GM15510 (cell line): ENCODE measurements around the gene MS4A6E.

Experiments
- POLR2A ChIP-seq: IDR thresholded peaks from 3 replicates; pipeline ENCODE4 v1.6.1; 2011; ENCODE audit warnings: borderline replicate concordance; ENCODE audit not compliant: insufficient read length; ENCODE audit errors: extremely low read depth

Gene MS4A6E

GRCh38 chr11:60321051-60321450 is 6.0 kb upstream of the MS4A6E start:
- TF ChIP-seq POLR2A, result no peak

GRCh38 chr11:60328460-60328859 is 1.4 kb downstream of the MS4A6E start:
- no peak for TF ChIP-seq POLR2A

DNA sequence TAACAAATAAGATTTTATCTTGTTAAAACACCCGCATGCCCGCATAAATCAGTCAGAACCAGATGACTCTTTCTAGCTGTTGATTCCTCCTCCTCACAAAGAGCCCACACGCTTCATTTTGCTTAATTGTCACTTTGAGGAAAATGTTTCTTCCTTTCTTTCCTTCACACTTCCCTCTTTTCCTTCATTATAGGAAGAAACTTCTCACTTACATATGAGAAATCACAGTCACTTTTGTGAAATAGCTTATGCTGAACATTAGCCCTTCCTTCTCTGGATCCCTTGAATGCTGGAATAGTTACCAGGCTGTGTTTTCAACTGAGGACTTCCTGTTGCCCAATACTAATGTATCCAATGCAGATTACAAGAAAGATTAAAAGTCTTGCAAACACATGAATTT is 5.8 kb downstream of the MS4A6E start:
- no peak for TF ChIP-seq POLR2A

GRCh38 chr11:60334005-60334620 is 7.1 kb downstream of the MS4A6E start:
- no peak for TF ChIP-seq POLR2A

DNA sequence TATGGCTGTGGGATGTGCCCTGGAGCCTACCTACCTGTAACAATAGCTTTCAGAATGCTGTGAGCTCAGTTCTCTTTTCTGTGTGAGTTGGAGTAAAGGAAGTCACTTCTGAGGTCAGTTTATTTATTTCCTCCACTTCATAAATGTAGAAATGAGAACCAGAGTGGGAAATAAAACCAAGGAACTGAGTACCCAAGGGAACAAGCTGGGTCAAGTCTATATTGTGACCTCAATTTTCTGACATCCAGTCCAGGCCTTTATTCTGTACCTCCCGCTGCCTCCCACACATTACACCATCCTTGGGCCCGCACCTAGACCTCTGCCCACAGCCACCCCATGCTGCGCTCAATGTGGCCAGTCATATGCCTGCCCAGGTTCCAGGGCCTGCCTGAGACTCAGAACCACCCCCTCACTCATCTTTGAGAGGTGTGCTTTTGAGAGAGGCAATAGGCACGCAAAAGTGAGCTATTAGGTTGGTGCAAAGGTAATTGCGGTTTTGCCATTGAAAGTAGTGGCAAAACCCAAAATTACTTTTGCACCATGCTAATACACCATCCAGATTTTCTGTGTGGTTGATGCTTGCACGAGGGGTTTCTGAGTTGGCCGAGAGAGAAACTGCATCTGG is 9.8 kb downstream of the MS4A6E start:
- TF ChIP-seq POLR2A, result no peak

DNA sequence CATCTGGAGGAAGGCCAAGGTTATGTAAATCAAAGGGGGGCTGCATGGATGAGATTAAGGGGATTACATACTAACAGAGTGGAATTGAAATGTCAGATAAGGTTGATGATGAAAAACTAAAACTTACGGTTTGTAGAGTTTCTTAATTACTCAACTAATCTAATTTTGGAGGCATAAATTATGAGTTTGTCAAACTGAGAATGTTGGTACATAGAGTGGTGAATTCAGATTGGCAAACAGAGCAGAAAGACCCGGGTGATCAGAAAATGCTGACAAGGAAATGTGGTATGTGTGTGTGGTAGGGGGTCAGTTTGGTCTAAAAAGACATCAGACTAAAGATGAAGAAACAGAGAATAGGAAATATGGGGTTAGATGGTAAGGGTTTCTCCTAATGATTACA is 11.0 kb downstream of the MS4A6E start:
- no peak for TF ChIP-seq POLR2A

DNA sequence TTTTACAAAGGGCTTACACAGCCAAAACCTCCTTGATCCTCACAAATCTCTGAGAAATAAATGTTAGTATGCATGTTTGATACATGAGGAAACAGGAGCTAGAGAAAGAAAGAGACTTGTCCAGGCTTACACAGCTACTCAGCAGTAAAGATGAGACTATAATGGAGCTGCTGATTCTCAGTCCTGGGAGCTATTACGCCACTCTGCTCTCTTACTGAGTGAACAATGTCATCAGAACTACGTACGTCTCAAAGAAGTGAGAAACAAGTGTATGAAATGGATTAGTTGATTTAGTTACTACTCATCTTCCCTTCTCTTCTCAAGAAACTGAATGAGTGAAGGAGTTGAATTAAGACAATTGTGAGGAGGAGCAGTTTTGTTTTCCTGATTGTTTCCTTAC is 12.3 kb downstream of the MS4A6E start:
- no peak for TF ChIP-seq POLR2A

GRCh38 chr11:60343094-60343704 is 16.1 kb downstream of the MS4A6E start:
- no peak for TF ChIP-seq POLR2A

DNA sequence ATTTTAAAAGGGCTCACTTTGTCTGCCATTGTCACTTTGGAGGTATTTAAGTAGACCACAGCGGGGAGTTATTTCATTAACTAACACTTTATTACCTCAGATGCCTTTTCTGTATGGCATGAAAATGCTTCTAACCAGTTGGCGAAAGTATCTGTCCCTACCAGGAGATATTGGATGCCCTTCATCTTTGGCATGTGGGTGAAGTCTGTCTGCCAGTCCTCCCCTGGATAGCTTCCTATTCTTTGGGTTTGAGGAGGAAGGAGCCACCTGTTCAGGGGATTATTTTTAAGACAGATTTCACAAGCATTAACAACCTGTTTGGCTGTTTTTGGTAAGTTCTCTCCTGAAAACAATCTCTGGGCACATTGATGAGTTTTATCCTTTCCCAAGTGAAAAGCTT is 17.1 kb downstream of the MS4A6E start:
- TF ChIP-seq POLR2A, result no peak

DNA sequence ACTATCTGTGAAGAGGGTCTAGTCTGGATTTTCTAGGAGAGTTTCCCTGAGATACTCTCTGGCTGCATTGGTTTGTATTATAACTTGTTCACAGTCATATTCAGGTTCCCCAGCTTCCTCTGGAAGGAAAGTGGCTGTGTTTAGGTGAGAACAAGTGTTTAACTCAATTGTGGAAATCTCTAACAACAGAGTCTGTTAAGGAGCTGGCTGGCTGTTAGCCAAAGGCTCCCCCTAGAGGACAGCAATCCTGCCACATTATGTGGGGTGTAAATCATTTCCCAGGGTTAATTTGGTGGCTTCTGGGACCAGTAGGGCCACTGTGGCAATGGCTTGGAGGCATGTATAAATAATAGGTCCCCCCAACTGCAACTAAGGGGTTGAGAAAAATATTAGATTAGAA is 18.4 kb downstream of the MS4A6E start:
- no peak for TF ChIP-seq POLR2A

DNA sequence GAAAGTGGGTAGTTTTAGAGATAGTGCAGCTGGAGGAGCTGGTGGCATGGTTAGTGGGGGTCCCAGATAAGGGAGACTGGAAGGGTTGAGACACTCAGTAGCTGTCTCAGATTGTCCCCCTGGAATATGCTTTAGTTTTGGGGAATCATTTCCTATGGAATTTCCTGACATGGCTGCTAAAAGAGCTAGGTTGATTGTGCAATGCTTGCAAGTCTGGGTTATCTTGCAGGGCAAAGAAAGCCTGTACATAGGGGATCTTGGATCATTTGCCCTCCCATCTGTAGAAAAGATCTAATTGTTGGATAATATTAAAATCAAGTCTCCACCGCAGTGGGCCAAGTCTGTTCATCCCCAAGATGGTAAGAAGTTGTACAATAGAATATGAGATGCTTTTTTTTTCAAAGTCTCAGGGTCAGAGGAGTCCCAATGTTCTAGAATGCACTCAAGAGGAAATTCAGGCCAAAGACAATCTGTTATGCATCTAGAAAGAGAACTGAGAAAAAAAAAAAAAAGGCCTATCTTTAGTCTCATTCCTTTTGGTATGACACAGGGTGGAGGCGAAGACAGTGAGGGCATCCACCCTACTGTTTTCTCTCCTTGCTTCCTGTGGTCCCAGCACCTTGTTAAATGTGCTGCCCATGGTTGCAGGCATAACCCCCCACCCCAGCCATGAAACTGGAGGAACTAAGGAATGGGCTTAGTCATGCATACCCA is 20.2 kb downstream of the MS4A6E start:
- TF ChIP-seq POLR2A, result no peak

DNA sequence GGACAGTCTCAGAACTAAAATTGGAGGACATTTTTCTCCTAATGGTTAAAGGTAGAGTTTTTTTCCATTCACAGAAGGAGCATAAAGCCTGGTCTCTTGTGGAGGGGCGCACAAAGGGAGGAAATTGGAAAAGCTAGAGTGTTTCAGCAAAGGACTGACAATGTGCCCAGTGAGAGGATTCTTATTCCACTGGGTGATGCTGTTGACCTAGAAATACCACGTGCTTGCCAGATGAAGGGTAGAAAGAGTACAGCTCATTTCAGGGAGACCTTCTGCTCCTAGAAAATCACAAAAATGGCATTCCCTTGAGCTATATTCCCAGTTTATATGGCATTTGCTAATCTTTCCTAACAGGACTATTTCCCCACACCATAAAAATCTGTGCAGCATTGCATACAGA is 21.1 kb downstream of the MS4A6E start:
- no peak for TF ChIP-seq POLR2A

GRCh38 chr11:60349990-60350389 is 22.9 kb downstream of the MS4A6E start:
- TF ChIP-seq POLR2A, result no peak

- no peak for TF ChIP-seq POLR2A
Observed at GRCh38 chr11:60357771-60358170, 30.7 kb downstream of the MS4A6E start.

DNA sequence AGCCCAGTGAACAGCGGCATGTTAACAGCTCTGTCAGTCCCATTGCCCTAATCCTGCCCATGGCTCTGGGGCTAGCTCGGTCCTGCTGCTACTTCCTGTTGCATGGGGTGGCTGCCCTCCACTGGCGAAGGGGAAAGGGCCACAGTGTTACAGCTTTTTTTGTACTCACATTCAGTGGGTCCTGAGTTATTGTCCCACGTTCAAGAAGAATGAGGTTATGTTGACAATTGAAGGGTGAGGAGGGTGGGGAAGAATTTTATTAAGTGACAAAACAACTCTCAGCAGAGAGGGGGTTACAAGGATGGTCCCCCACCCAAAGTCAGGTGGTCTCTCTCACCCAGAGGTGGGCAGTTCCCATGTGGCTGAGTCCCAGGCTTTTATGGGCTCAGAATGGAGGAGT is 33.6 kb downstream of the MS4A6E start:
- no peak for TF ChIP-seq POLR2A
